Ovary (tissue), 3 donors: ENCODE measurements around the gene MEIOB.

Experiments
- EP300 ChIP-seq: sonication (generic); formaldehyde crosslinking; IDR thresholded peaks from one replicate; pipeline ENCODE4 v1.6.1; 2017; ENCODE audit warnings: antibody characterized with exemption
- POLR2A ChIP-seq: fragments of 450-650 bp; IDR thresholded peaks from one replicate; pipeline ENCODE4 v1.6.1; 2017; ENCODE audit warnings: antibody characterized with exemption, mild to moderate bottlenecking, moderate library complexity
- TF ChIP-seq, protein P1 (sequence below), 3 donors: fragments of 450-650 bp in 2 of 3; fragments of 200-600 bp in 1 of 3; IDR thresholded peaks; one replicate each; pipeline versions ENCODE4 v1.5.1 to v1.8.0; 2016 to 2022; ENCODE audit warnings: antibody characterized with exemption in 3 of 3, mild to moderate bottlenecking in 1 of 3
- donor health status: DM: no; HTN: no; CAD: no.

DNA sequence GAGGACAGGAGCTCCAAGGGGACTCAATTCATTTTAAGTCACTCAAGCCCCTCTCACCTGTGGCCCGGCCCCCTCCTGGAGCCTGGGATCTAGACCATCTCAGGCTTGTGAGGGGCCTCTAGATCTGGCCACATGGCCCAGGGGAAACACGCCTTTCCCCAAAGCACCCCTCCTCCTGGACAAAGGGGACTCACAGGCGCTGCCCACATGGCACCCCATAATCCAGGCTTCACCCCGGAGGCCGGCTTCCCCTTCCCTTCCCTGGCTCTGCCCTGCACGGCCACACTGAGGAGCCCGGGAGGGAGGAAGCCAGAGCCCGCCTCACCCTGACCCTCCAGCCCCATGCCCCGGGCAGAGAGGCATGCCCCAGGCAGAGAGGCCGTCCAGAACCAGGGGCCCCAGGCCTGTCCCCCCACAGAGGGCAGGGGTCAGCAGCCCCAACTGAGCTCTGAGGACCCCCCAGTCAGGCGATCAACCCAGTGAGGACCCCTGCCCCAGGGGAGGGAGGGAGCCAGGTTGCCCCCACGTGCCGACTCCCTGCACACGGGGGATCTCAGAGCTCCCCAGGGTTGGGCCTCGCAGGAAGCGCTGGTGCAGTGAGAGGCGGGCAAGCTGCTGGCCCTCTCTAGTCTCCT, 35.4 kb upstream of the MEIOB start:
- TF ChIP-seq, protein P1, sequence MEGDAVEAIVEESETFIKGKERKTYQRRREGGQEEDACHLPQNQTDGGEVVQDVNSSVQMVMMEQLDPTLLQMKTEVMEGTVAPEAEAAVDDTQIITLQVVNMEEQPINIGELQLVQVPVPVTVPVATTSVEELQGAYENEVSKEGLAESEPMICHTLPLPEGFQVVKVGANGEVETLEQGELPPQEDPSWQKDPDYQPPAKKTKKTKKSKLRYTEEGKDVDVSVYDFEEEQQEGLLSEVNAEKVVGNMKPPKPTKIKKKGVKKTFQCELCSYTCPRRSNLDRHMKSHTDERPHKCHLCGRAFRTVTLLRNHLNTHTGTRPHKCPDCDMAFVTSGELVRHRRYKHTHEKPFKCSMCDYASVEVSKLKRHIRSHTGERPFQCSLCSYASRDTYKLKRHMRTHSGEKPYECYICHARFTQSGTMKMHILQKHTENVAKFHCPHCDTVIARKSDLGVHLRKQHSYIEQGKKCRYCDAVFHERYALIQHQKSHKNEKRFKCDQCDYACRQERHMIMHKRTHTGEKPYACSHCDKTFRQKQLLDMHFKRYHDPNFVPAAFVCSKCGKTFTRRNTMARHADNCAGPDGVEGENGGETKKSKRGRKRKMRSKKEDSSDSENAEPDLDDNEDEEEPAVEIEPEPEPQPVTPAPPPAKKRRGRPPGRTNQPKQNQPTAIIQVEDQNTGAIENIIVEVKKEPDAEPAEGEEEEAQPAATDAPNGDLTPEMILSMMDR (IDR thresholded peaks at IDR 0.05): no peak
- TF ChIP-seq POLR2A: no peak
- no peak for TF ChIP-seq EP300
